GM19397 (cell line): ENCODE data around the gene LRRC37A3.
"Not testable (repeated sequence)": the region's sequence is repeated elsewhere in the genome, so short reads cannot be mapped to it uniquely, and the experiment has no call there.

Source experiments
- ATAC-seq: cut with Tn5 transposase; IDR thresholded peaks from one replicate; pipeline ENCODE4 v1.9.1; 2021; ENCODE audit warnings: mild to moderate bottlenecking, moderate library complexity; ENCODE audit not compliant: unreplicated experiment

The LRRC37A3 gene

GRCh38 chr17:64919289-64920025, at the start of gene LRRC37A3:
Gene LRRC37A3 (minus strand): TSS chr17:64919478. CDS start chr17:64897257, 22,221 bp downstream.
- ATAC-seq = peak; percentile 95

DNA sequence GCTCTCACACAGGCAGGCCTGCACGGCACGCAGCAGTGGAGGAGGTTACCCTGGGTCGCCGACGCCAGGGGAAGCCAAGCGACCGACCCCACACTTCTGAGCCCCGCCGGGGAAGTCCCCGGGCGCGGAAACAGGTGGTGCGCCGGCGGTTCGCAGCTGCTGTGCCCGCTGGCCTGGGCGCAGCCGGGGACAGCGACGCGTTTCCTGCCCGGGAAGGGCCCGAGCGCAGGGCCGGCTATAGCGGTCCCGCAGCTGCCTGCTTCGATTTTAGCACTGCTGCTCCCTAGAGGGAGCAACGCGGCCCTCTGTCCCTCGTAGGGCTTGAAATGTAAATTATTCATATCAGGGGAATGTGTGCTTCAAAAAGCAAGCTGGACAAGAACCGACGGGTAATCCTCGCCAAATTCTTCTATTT, 46.6 kb upstream of the LRRC37A3 start:
- ATAC-seq = peak; percentile 94

DNA sequence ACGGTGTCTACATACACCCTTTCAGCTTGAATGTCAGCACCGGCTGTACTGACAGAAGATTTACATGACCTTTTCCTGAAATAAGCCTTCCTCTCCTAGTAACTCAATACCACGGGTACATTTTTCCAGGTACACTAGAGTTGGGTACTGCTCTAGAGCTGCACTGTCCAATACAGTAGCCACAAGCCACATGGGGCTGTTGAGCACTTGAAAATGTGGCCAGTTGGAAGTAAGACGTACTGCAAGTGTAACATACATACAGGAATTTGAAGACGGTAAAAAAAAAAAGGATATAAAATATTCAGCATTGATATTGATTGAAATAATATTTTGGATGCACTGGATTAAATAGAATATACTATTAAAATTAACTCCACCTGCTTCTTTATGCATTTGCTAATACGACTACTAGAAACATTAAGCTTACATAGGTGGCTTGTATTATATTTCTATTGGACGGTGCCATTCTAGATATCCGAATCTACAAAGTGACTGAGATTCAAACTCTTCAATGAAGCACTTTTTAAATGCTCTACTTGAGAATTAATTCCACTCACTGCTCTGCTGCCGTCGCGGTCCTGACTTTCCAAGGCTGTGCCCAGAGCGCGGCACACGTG, 46.1 kb upstream of the LRRC37A3 start:
- not testable (repeated sequence) for ATAC-seq

DNA sequence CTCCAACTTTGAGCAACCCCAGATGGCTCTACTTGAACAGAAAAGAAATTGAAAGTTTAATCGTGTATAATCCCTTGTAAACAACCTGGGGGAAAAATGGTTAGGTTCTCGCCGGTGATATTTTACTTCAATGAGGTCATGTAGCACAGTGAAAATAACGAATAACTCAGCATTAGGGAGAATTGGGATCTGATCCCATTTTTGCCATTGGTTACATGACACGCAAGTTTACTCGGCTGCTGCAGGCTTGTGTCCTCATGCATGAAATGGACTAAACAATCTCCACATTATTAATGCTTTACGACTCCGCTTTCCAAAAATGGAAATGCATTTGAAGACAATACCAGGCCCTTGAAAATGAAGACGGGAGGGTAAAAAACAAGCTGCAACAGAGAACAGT, 45.5 kb upstream of the LRRC37A3 start:
- no peak for ATAC-seq

GRCh38 chr17:64963814-64964213, 44.5 kb upstream of the LRRC37A3 start:
- ATAC-seq = not testable (repeated sequence)

DNA sequence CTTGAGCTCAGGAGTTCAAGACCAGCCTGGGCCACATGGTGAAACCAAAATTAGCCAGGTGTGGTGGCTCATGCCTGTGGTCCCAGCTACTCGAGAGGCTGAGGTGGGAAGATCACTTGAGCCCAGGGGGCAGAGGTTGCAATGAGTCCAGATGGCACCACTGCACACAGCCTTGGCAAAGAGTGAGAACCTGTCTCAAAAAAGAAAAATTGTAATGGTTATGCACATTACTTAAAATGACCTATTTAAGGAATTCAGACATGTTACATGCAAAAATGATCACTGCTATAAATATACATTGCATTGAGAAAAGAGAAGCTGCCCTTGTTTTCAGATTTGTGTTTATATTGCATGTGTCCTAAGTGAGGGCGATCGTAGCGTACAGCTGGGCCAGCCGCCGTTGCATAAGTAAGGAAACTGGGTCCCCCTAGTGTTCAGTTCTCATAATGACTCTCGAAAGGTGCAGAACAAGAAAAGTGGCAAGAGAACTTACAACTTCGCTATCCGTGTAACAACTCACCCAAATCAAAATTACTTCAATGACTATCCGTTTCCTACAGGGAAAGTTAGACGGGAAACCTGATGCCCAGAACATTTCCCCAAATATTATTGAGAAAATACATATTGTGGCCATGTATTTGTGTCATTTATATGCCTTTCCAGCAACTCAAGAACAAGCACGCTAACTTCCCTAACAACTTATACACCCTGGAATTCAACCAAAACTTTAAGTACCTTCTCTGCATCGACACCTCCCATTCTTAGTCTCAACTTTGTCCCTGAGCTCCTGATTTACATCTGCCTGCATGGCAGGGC, 42.5 kb upstream of the LRRC37A3 start:
- peak; percentile 38 for ATAC-seq

- no peak for ATAC-seq
These were observed 32.6 kb upstream of the LRRC37A3 start for GRCh38 chr17:64951877-64952276.

- no peak for ATAC-seq
These were observed 31.6 kb upstream of the LRRC37A3 start for GRCh38 chr17:64950871-64951270.

DNA sequence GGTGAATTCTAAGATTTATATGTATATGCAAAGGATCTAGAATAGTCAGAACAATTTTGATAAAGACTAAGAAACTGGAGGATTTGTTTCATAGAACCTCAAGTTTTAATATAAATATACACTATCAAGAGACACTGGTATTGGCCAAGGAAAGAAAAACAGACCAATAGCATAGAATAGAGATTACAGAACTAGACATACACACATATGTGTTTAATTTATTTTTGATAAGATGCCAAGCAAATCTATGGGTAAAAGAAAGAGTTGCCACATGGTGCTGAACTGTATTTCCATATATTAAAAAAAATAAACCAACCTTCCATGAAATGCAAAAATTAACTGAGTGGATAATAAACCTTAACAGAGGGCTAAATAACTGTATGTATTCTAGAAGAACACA, 27.9 kb upstream of the LRRC37A3 start:
- ATAC-seq = no peak

- no peak for ATAC-seq
These were observed 22.5 kb upstream of the LRRC37A3 start for GRCh38 chr17:64941761-64942160.

DNA sequence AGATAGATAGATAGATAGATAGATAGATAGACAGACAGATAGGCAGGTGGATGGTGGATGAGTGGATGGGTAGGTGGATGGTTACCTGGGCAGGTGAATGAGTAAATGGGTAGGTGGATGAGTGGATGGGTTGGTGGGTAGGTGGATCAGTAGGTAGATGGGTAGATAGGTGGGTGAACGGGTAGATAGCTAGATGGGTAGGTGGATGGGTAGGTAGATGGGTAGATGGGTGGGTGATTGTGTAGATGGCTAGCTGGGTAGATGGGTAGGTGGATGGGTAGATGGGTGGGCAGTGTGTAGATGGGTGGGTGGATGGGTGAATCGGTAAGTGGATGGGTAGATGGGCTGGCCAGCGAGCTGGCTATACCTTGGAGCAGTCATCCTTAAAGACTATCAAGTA, 21.8 kb upstream of the LRRC37A3 start:
- no peak for ATAC-seq

GRCh38 chr17:64940055-64940454, 20.8 kb upstream of the LRRC37A3 start:
- ATAC-seq = no peak

DNA sequence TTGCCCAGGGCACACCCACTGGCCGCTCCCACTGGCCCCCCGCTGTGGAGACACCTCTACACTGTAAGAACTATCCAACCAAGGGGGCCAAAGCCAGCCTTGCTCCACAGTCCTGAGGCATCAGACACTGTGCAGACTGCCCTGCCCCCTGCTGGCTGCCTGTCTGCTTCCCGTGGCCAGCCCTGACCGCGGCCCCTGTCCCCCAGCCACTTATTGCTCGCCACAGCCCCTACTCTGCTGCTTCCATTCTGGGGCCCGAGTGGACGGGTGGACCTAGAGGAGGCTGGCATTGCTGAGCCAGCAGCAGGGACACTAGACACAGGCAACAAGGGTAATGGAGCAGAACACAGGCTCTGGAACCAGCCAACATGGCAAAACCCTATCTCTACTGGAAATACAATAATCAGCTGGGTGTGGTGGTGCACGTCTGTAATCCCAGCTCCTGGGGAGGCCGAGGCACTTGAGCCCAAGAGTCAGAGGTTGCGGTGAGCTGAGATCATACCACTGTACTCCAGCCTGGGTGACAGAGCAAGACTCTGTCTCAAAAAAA, 19.7 kb upstream of the LRRC37A3 start:
- ATAC-seq = no peak

GRCh38 chr17:64938290-64938689, 19.0 kb upstream of the LRRC37A3 start:
- no peak for ATAC-seq

DNA sequence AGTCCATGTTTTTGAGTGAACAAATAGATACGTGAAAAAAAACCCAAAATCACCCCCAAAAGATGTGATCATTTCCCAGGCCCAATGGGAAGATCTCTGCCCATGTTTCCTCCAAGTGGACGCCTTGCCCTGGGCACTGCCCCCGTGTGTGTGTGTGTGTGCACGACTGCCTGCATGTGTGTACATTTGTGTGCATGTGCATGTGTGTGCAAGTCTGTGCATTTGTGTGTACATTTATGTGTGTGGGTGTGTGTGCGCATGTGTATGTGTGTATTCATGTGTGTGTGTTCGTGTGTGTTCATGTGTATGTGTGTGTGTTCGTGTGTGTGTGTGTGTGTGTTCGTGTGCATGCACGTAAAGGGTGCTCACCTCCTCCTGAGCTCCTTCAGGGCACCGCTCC, 16.8 kb upstream of the LRRC37A3 start:
- ATAC-seq = no peak

DNA sequence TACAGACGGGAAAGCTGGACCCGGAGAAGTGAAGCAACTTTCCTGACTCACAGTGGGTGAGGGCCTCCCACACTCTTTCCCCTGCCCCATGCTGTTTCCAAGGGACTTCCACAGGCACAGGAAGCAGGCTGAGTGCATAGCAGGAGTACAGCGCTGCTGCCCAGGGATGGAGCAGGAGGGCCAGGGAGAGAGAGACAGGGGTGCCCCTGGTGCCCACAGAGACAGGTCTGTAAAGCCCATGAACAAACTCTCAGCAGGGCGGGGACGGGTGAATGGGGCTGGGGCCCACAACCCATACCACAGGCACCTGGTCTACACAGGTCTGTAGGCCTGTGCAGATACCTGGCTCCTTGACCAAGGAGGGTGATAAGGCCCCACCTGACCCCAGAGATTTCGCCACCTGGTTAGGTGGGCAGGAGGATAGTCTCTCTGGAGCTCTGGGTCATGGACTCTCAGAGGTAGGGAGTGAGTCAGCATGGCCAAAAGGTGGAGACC, 15.1 kb upstream of the LRRC37A3 start:
- ATAC-seq = not testable (repeated sequence)

DNA sequence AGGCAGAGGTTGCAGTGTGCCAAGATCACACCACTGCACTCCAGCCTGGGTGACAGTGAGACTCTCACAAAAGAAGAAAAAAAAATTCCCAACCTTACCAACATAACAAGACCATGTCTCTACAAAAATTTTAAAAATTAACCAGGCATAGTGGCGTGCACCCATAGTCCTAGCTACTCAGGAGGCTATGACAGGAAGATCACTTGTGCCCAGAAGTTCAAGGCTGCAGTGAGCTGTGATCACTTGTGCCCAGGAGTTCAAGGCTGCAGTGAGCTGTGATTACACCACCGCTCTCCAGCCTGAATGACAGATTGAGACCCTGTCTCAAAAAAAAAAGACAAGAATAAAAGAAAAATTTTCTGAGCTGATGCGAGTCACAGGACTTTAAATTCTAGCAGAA, 13.6 kb upstream of the LRRC37A3 start:
- ATAC-seq = not testable (repeated sequence)

DNA sequence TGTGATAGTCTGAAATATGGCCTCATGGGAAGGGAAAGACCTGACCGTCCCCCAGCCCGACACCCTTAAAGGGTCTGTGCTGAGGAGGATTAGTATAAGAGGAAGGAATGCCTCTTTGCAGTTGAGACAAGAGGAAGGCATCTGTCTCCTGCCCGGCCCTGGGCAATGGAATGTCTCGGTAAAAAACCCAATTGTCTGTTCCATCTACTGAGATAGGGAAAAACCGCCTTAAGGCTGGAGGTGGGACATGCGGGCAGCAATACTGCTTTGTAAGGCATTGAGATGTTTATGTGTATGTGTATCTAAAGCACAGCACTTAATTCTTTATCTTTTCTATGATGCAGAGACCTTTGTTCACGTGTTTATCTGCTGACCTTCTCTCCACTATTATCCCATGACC, 11.1 kb upstream of the LRRC37A3 start:
- ATAC-seq = not testable (repeated sequence)

- ATAC-seq = not testable (repeated sequence)
These were observed 10.3 kb upstream of the LRRC37A3 start for GRCh38 chr17:64929419-64930209.

DNA sequence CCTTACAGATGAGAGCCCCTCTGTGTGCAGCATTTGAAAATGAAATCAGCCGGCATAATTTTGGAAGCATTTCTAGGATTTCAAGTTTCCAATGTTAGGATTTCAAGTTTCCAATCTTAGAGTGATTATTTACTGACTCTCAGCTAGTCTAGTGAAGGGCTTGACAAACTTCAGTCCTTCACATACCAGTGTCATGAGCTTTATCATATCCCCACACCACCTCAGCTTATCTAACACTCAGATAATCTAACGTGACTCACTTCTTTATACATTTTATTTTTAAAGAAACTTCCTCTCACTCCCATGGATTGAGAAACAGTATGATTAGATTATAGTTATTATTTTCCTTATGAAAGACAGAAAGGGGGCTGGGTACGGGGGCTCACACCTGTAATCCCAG, 9.4 kb upstream of the LRRC37A3 start:
- not testable (repeated sequence) for ATAC-seq
